ENCODE data around the gene TRIML1. TPM values are rescaled to one million over a fixed set of nuclear protein-coding genes. Genes with fewer than 3 reads are reported as not detected.

Gene TRIML1
- total RNA-seq, 1 experiment from 2014 or later, result not detected

DNA sequence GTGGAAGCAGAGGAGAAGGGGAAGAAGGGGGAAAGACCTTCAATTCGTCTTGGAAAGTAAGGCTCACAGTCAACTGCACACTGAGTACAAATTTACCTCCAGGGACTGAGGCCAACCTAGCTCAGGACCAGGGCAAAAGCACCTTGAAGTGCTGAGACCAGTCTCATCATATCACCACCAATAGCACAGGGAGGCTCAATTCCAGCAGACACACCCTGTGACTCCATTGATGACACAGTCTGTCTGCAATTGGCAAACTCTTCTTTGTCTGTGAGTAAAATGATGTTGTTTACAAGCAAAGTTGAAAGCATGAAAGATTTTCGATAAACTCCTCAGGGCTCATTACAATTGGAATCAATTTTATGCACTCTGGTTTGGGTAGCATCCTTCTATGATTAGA is 32.3 kb downstream of the TRIML1 start:
- Histone ChIP-seq H2AFZ (ENCODE audit: low read depth, low read length, poor library complexity, severe bottlenecking) (no peak overlapping the region), H3K9me2 (ENCODE audit: insufficient read depth) (no peaks in the 10 kb centered on the region), H4K20me1 (ENCODE audit: insufficient read depth) (no peaks in the 10 kb centered on the region), H3K4me2 (ENCODE audit: low read length) (no peak overlapping the region), H3K36me3 (ENCODE audit: control insufficient read depth in 1 of 2, insufficient read depth in 2 of 2, low read length in 2 of 2) (no peaks in the 10 kb centered on the region), H3K27ac (ENCODE audit: low read depth, low read length) (no peak overlapping the region), H3K9ac (ENCODE audit: low read length) (no peak overlapping the region), H3K27me3 (ENCODE audit: insufficient read depth, low read length) (no peaks in the 10 kb centered on the region), H3K4me3 (replicated peaks in 1 of 2; ENCODE audit: low read depth in 1 of 2, low read length in 2 of 2) (no peak overlapping the region), H3K9me3 (ENCODE audit: control insufficient read depth in 1 of 2, insufficient read depth in 1 of 2, low read depth in 1 of 2, low read length in 2 of 2) (no peaks in the 10 kb centered on the region), H3K4me1 (ENCODE audit: control insufficient read depth in 1 of 2, insufficient read depth in 2 of 2, low read length in 2 of 2) (no peaks in the 10 kb centered on the region), H3K79me2 (ENCODE audit: insufficient read depth, low read length) (no peaks in the 10 kb centered on the region)
- intact Hi-C loops (cut with micrococcal nuclease), result no loop called here
- no TSS peak for BruUV-seq (replicated peaks)
- ATAC-seq (no peak), DNase-seq (ENCODE audit: low read depth, low spot score) (no peak)
- TF ChIP-seq, protein P1, sequence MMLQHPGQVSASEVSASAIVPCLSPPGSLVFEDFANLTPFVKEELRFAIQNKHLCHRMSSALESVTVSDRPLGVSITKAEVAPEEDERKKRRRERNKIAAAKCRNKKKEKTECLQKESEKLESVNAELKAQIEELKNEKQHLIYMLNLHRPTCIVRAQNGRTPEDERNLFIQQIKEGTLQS (IDR thresholded peaks at IDR 0.05), result no peak
- TF ChIP-seq POLR2A (IDR thresholded peaks at IDR 0.05; ENCODE audit: borderline replicate concordance, extremely low read depth, insufficient read depth, insufficient read length) (no peak), EGR1 (IDR thresholded peaks at IDR 0.05; ENCODE audit: low read depth) (no peak), REST (IDR thresholded peaks at IDR 0.05; ENCODE audit: low read depth) (no peak), CEBPB (IDR thresholded peaks at IDR 0.05; ENCODE audit: low read depth) (no peak), TCF7L2 (IDR thresholded peaks at IDR 0.05; ENCODE audit: borderline replicate concordance, extremely low read depth, insufficient read depth, insufficient read length) (no peak), EZH2phosphoT487 (IDR thresholded peaks at IDR 0.05; ENCODE audit: borderline replicate concordance) (no peak), SIN3A (IDR thresholded peaks at IDR 0.05; ENCODE audit: low read depth) (no peak), RAD21 (IDR thresholded peaks at IDR 0.05; ENCODE audit: low read depth) (no peak), FOSL1 (IDR thresholded peaks at IDR 0.05; ENCODE audit: low read depth) (no peak), JUND (IDR thresholded peaks at IDR 0.05) (no peak), EZH2 (IDR thresholded peaks at IDR 0.05) (no peak), SRF (IDR thresholded peaks at IDR 0.05; ENCODE audit: low read depth) (no peak)
- TF ChIP-seq, protein P2, sequence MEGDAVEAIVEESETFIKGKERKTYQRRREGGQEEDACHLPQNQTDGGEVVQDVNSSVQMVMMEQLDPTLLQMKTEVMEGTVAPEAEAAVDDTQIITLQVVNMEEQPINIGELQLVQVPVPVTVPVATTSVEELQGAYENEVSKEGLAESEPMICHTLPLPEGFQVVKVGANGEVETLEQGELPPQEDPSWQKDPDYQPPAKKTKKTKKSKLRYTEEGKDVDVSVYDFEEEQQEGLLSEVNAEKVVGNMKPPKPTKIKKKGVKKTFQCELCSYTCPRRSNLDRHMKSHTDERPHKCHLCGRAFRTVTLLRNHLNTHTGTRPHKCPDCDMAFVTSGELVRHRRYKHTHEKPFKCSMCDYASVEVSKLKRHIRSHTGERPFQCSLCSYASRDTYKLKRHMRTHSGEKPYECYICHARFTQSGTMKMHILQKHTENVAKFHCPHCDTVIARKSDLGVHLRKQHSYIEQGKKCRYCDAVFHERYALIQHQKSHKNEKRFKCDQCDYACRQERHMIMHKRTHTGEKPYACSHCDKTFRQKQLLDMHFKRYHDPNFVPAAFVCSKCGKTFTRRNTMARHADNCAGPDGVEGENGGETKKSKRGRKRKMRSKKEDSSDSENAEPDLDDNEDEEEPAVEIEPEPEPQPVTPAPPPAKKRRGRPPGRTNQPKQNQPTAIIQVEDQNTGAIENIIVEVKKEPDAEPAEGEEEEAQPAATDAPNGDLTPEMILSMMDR (IDR thresholded peaks at IDR 0.05 in 2 of 3, conservative IDR thresholded peaks at IDR 0.05 in 1 of 3; ENCODE audit: borderline replicate concordance in 1 of 3, insufficient read depth in 1 of 3, low read depth in 2 of 3, low read length in 2 of 3), result no peak
- POLR2A ChIA-PET, result no interaction called here
- CTCF ChIA-PET, result no interaction called here
- RAD21 ChIA-PET (ENCODE audit: low non-redundant PET in 1 of 2, low total read pairs in 2 of 2, uncharacterized antibody in 2 of 2, unreplicated experiment in 2 of 2), result no interaction called here

Data from HCT116 (cell line).